ENCODE data around the gene ABI3BP.
A peak's percentile ranks its signal among the peaks of the same experiment; 100 is the strongest.

Gene ABI3BP

GRCh38 chr3:100898681-100899080 is 94.5 kb downstream of the ABI3BP start:
- TF ChIP-seq NFIC (IDR thresholded peaks at IDR 0.05) (no peak), REST (IDR thresholded peaks at IDR 0.05; ENCODE audit: low read depth) (no peak), TCF12 (IDR thresholded peaks at IDR 0.05; ENCODE audit: low read depth) (no peak), CEBPB (IDR thresholded peaks at IDR 0.05) (no peak), RAD21 (IDR thresholded peaks at IDR 0.05; ENCODE audit: low read depth) (no peak), FOXM1 (IDR thresholded peaks at IDR 0.05; ENCODE audit: borderline replicate concordance, low read depth) (no peak), CREB1 (IDR thresholded peaks at IDR 0.05; ENCODE audit: low read depth) (no peak), YY1 (IDR thresholded peaks at IDR 0.05; ENCODE audit: low read depth) (no peak), TAF1 (IDR thresholded peaks at IDR 0.05; ENCODE audit: low read depth) (no peak), MAX (IDR thresholded peaks at IDR 0.05) (no peak), ZBTB7A (IDR thresholded peaks at IDR 0.05; ENCODE audit: low read depth) (no peak), TEAD4 (IDR thresholded peaks at IDR 0.05) (no peak), EGR1 (IDR thresholded peaks at IDR 0.05) (no peak), EP300 (IDR thresholded peaks at IDR 0.05; ENCODE audit: borderline replicate concordance) (no peak)
- TF ChIP-seq, protein P1, sequence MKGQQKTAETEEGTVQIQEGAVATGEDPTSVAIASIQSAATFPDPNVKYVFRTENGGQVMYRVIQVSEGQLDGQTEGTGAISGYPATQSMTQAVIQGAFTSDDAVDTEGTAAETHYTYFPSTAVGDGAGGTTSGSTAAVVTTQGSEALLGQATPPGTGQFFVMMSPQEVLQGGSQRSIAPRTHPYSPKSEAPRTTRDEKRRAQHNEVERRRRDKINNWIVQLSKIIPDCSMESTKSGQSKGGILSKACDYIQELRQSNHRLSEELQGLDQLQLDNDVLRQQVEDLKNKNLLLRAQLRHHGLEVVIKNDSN (IDR thresholded peaks at IDR 0.05), result no peak

DNA sequence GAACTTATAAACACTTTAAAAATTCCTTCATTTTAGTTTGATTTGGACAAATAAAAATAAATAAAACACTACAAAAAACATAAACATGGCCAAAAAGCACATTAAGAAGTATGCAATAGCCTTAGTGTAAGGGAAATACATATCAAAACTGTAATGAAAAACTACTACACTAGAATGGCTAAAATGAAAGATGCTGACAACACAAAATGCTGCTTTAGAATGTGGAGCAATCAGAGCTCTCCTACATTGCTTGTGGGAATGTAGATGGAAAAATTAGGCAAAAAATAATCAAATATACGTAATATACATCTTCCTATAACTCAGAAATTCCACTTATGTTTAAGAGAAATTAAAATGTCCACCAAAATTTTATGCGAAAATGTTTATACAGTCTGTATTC is 96.2 kb downstream of the ABI3BP start:
- TF ChIP-seq YY1 (IDR thresholded peaks at IDR 0.05; ENCODE audit: low read depth), result no peak
- TF ChIP-seq, protein P1 (IDR thresholded peaks at IDR 0.05), result no peak
- no peak for TF ChIP-seq MAX (IDR thresholded peaks at IDR 0.05)
- no peak for TF ChIP-seq REST (IDR thresholded peaks at IDR 0.05; ENCODE audit: low read depth)
- no peak for TF ChIP-seq TAF1 (IDR thresholded peaks at IDR 0.05; ENCODE audit: low read depth)
- TF ChIP-seq ZBTB7A (IDR thresholded peaks at IDR 0.05; ENCODE audit: low read depth), result no peak
- no peak for TF ChIP-seq CEBPB (IDR thresholded peaks at IDR 0.05)
- TF ChIP-seq EGR1 (IDR thresholded peaks at IDR 0.05), result no peak
- TF ChIP-seq FOXM1 (IDR thresholded peaks at IDR 0.05; ENCODE audit: borderline replicate concordance, low read depth), result no peak
- TF ChIP-seq TCF12 (IDR thresholded peaks at IDR 0.05; ENCODE audit: low read depth), result no peak
- no peak for TF ChIP-seq CREB1 (IDR thresholded peaks at IDR 0.05; ENCODE audit: low read depth)
- TF ChIP-seq EP300 (IDR thresholded peaks at IDR 0.05; ENCODE audit: borderline replicate concordance), result no peak
- no peak for TF ChIP-seq RAD21 (IDR thresholded peaks at IDR 0.05; ENCODE audit: low read depth)

- TF ChIP-seq RAD21 (IDR thresholded peaks at IDR 0.05; ENCODE audit: low read depth) (peak; percentile 89), CEBPB (IDR thresholded peaks at IDR 0.05) (no peak), CREB1 (IDR thresholded peaks at IDR 0.05; ENCODE audit: low read depth) (no peak), FOXM1 (IDR thresholded peaks at IDR 0.05; ENCODE audit: borderline replicate concordance, low read depth) (no peak), REST (IDR thresholded peaks at IDR 0.05; ENCODE audit: low read depth) (no peak)
- TF ChIP-seq, protein P1 (IDR thresholded peaks at IDR 0.05), result no peak
These were observed 99.6 kb downstream of the ABI3BP start for GRCh38 chr3:100893590-100893989.

DNA sequence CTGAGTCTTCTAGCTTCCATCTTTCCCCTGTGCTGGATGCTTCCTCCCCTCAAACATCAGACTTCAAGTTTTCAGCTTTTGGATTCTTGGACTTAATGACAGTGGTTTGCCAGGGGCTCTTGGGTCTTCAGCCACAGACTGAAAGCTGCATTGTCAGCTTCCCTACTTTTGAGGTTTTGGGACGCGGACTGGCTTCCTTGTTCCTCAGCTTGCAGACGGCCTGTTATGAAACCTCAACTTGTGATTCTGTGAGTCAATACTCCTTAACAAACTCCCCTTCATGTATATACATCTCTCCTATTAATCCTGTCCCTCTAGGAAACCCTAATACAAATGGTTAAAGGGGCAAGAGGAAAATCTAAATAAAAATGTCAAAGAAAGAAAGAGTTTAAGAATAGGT is 100.1 kb downstream of the ABI3BP start:
- TF ChIP-seq, protein P1 (IDR thresholded peaks at IDR 0.05), result no peak
- TF ChIP-seq REST (IDR thresholded peaks at IDR 0.05; ENCODE audit: low read depth) (no peak), EP300 (IDR thresholded peaks at IDR 0.05; ENCODE audit: borderline replicate concordance) (no peak), NFIC (IDR thresholded peaks at IDR 0.05) (no peak), RAD21 (IDR thresholded peaks at IDR 0.05; ENCODE audit: low read depth) (no peak), EGR1 (IDR thresholded peaks at IDR 0.05) (no peak), TCF12 (IDR thresholded peaks at IDR 0.05; ENCODE audit: low read depth) (no peak), MAX (IDR thresholded peaks at IDR 0.05) (no peak), ZBTB7A (IDR thresholded peaks at IDR 0.05; ENCODE audit: low read depth) (no peak), YY1 (IDR thresholded peaks at IDR 0.05; ENCODE audit: low read depth) (no peak), TAF1 (IDR thresholded peaks at IDR 0.05; ENCODE audit: low read depth) (no peak), CREB1 (IDR thresholded peaks at IDR 0.05; ENCODE audit: low read depth) (no peak), FOXM1 (IDR thresholded peaks at IDR 0.05; ENCODE audit: borderline replicate concordance, low read depth) (no peak), CEBPB (IDR thresholded peaks at IDR 0.05) (no peak), TEAD4 (IDR thresholded peaks at IDR 0.05) (no peak)

Measured in Ishikawa (cell line).